Measurements from ENCODE around the gene CALR.

The CALR gene

DNA sequence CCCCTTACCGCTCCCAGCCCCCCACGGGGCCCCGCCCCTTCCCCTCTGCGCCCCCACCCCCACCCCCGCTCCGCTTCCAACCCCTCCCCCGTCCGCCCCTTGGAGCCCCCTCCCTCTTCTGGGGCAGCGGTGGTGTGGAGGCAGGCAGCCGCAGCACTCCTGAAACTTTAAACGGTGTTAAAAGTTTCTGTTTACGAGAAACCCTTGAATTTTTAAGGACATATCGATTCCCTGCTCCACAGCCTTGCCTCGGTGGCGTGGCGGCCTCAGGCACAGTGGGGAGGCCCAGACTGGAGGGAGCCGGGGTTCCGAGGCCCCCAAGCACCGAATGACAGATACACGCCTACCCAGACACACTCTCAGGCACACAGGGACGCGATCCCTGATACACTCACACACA, 52.0 kb downstream of the CALR start:
- no peak overlapping the region for H3K4me3 ChIP-seq (ENCODE audit: low read length)
- H3K9ac ChIP-seq (ENCODE audit: low read length) = no peak overlapping the region
- H3K27me3 ChIP-seq (ENCODE audit: control insufficient read depth, insufficient read depth, low read length) = peaks cover 93% of the 10 kb centered on the region
- H3K27ac ChIP-seq (ENCODE audit: low read length) = no peak overlapping the region
- no peaks in the 10 kb centered on the region for H3K36me3 ChIP-seq (ENCODE audit: control insufficient read depth, low read depth, low read length)
- no peaks in the 10 kb centered on the region for H3K4me1 ChIP-seq (ENCODE audit: control insufficient read depth, low read depth, low read length)
- no peaks in the 10 kb centered on the region for H3K9me3 ChIP-seq (ENCODE audit: control insufficient read depth, low read depth, low read length)

- Histone ChIP-seq H3K27me3 (ENCODE audit: control insufficient read depth, insufficient read depth, low read length) (peaks cover 90% of the 10 kb centered on the region), H3K4me3 (ENCODE audit: low read length) (no peak overlapping the region), H3K9ac (ENCODE audit: low read length) (no peak overlapping the region), H3K9me3 (ENCODE audit: control insufficient read depth, low read depth, low read length) (no peaks in the 10 kb centered on the region), H3K4me1 (ENCODE audit: control insufficient read depth, low read depth, low read length) (no peaks in the 10 kb centered on the region), H3K36me3 (ENCODE audit: control insufficient read depth, low read depth, low read length) (no peaks in the 10 kb centered on the region), H3K27ac (ENCODE audit: low read length) (no peak overlapping the region)
These were observed 52.4 kb downstream of the CALR start for GRCh38 chr19:12990853-12991252.

DNA sequence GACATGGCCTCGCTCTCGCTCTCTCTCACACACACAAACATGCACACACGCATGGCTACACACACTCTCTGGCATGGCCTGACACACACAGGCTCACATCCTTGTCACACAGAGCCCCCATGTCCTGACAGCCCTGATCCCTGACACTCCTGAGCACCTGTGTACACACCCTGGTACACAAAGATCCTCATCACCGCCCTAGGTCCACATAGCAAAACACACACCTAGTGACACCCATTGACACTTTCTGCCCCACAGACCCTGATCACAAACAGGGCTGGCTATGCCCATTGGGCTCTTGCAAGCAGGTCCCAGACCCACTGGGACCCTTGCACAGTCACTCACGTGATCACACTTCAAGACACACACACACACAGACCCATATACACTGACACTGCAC, 52.9 kb downstream of the CALR start:
- H3K9ac ChIP-seq (ENCODE audit: low read length) = no peak overlapping the region
- no peaks in the 10 kb centered on the region for H3K9me3 ChIP-seq (ENCODE audit: control insufficient read depth, low read depth, low read length)
- H3K27ac ChIP-seq (ENCODE audit: low read length) = no peak overlapping the region
- H3K4me1 ChIP-seq (ENCODE audit: control insufficient read depth, low read depth, low read length) = no peaks in the 10 kb centered on the region
- H3K36me3 ChIP-seq (ENCODE audit: control insufficient read depth, low read depth, low read length) = no peaks in the 10 kb centered on the region
- H3K4me3 ChIP-seq (ENCODE audit: low read length) = no peak overlapping the region
- peaks cover 90% of the 10 kb centered on the region for H3K27me3 ChIP-seq (ENCODE audit: control insufficient read depth, insufficient read depth, low read length)

GRCh38 chr19:12992729-12993128, 54.3 kb downstream of the CALR start:
- no peaks in the 10 kb centered on the region for H3K4me1 ChIP-seq (ENCODE audit: control insufficient read depth, low read depth, low read length)

GRCh38 chr19:12993562-12993961, 55.2 kb downstream of the CALR start:
- no peaks in the 10 kb centered on the region for H3K36me3 ChIP-seq (ENCODE audit: control insufficient read depth, low read depth, low read length)
- H3K4me3 ChIP-seq (ENCODE audit: low read length) = no peak overlapping the region
- H3K4me1 ChIP-seq (ENCODE audit: control insufficient read depth, low read depth, low read length) = no peaks in the 10 kb centered on the region
- no peak overlapping the region for H3K9ac ChIP-seq (ENCODE audit: low read length)
- peaks cover 90% of the 10 kb centered on the region for H3K27me3 ChIP-seq (ENCODE audit: control insufficient read depth, insufficient read depth, low read length)
- H3K9me3 ChIP-seq (ENCODE audit: control insufficient read depth, low read depth, low read length) = no peaks in the 10 kb centered on the region
- no peak overlapping the region for H3K27ac ChIP-seq (ENCODE audit: low read length)

More at GRCh38 chr19:12992729-12993128, 54.3 kb downstream of the CALR start:
- no peaks in the 10 kb centered on the region for H3K9me3 ChIP-seq (ENCODE audit: control insufficient read depth, low read depth, low read length)
- H3K36me3 ChIP-seq (ENCODE audit: control insufficient read depth, low read depth, low read length) = no peaks in the 10 kb centered on the region
- H3K9ac ChIP-seq (ENCODE audit: low read length) = no peak overlapping the region
- no peak overlapping the region for H3K27ac ChIP-seq (ENCODE audit: low read length)
- H3K4me3 ChIP-seq (ENCODE audit: low read length) = no peak overlapping the region
- H3K27me3 ChIP-seq (ENCODE audit: control insufficient read depth, insufficient read depth, low read length) = peaks cover 90% of the 10 kb centered on the region

All from iPS-18a (cell line).